Fibroblast of skin of right biceps (primary cell): ENCODE data around the gene DPEP1.
"Not testable (repeated sequence)": the region's sequence is repeated elsewhere in the genome, so short reads cannot be mapped to it uniquely, and the experiment has no call there.

Experiments
- DNase-seq: peaks from one replicate; pipeline ENCODE4 v3.0.0-alpha.2; 2013

The DPEP1 gene

DNA sequence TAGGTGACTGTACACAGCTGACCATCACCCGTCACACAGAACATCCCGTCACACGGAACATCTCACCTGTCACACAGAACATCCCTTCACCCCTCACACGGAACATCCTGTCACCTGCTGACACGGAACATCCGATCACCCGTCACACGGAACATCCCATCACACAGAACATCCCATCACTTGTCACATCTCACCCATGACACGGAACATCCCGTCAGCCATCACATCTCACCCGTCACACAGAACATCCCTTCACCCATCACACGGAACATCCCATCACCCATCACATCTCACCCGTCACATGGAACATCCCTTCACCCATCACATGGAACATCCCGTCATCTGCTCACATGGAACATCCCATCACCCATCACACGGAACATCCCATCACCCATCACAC lies 34.1 kb upstream of the DPEP1 start:
- no peak for DNase-seq

DNA sequence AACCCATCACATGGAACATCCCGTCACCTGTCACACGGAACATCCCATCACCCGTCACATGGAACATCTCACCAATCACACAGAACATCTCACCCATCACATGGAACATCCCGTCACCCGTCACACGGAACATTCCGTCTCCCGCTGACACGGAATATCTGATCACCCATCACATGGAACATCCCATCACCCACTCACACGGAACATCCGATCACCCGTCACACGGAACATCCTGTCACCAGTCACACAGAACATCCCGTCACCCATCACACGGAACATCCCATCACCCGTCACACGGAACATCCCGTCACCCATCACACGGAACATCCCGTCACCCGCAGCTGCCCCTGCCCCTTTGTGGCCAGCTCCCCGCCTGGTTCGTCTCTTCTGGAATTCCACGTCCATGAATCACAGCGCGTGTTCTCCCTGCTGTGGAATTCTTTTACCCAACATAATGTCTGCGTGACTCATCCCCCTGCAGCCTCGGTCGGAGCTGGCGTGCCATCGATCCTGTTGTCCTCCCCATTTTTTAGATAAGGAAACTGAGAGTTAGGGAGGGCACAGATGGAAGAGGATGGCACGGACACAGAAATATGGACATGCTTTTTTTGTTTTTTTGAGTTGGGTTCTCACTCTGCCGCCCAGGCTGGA lies 32.3 kb upstream of the DPEP1 start:
- peak; percentile 98 for DNase-seq

DNA sequence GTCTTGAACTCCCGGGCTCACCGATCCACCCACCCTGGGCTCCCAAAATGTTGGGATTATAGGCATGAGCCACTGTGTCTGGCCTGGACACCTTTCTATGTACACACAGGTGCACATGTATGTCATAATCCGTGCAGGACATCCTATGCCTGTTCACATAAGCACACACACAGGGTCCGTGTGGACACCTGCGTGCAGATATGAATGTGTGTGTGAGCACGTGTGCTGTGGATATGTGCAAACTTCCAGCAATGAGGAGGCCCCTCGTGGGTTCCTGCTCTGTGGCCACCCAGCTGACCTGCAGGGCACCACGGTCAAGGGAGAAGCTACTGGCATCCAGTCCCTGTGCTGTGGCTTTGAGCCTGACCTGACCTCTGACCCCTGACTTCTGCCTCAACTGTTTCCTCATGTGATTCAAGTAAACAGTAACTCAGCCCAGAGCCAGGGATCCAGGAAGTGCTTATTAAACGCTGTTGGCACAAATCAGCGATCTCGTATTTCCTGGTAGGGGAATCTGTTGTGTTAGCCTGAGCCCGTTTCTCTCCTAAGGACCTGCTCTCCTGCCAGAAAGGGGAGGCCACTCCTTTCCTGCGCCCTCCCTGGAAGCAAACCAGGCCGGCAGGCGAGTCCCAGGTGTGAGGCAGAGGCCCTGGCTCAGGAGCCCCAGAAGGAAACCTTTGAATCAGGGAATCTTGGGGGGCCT lies 31.4 kb upstream of the DPEP1 start:
- peak; percentile 52 for DNase-seq

GRCh38 chr16:89582614-89583196 lies 30.7 kb upstream of the DPEP1 start:
- DNase-seq: no peak

GRCh38 chr16:89583197-89583894 lies 30.1 kb upstream of the DPEP1 start:
- DNase-seq: no peak

GRCh38 chr16:89583895-89584644 lies 29.4 kb upstream of the DPEP1 start:
- no peak for DNase-seq

- DNase-seq: peak; percentile 12
Observed at GRCh38 chr16:89584768-89585549, 28.5 kb upstream of the DPEP1 start.

GRCh38 chr16:89586218-89586617 lies 27.2 kb upstream of the DPEP1 start:
- DNase-seq: no peak

- DNase-seq: no peak
Observed at GRCh38 chr16:89586853-89587252, 26.6 kb upstream of the DPEP1 start.

DNA sequence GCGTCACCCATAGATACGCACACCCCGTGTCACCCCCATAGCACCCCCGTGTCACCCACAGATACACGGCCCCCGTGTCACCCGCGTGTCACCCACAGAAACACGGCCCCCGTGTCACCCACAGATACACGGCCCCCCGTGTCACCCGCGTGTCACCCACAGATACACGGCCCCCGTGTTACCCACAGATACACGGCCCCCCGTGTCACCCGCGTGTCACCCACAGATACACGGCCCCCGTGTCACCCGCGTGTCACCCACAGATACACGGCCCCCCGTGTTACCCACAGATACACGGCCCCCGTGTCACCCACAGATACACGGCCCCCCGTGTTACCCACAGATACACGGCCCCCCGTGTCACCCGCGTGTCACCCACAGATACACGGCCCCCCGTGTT lies 25.8 kb upstream of the DPEP1 start:
- DNase-seq: not testable (repeated sequence)

GRCh38 chr16:89588413-89589109 lies 24.9 kb upstream of the DPEP1 start:
- no peak for DNase-seq

DNA sequence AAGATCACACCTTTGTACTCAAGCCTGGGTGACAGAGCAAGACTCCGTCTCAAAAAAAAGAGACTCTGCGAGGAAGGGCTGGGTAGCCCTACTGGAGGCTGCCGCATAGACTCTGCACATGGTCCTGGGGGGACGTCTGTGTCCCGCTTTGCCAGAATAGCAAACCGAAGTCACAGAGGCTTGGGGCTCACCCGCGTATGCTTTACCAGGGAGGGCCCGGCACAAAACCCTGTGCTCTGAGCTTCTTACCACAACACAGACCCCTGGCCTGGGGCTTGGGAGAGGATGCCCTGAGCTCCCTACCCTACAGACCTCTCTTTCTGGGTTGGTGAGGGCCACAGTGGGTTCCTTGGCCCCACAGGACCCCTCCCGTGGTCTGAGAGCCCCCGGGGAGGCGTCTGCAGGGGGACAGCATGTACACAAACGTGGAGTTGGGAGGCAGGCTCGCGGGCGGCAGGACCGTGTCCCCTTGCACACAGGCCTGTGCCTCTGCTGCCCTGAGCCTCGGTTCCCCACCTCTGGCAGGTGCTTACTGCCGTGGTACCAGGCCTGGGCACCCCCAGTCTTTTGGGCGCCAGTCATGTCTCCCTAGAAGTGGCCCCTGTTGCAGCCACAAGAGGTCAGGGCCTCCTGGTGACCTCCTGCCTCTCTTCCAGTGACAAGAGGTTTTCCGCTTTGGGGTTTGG lies 24.1 kb upstream of the DPEP1 start:
- DNase-seq: no peak

- no peak for DNase-seq
Observed at GRCh38 chr16:89593841-89594240, 19.6 kb upstream of the DPEP1 start.

- no peak for DNase-seq
Observed at GRCh38 chr16:89595330-89596060, 17.9 kb upstream of the DPEP1 start.

DNA sequence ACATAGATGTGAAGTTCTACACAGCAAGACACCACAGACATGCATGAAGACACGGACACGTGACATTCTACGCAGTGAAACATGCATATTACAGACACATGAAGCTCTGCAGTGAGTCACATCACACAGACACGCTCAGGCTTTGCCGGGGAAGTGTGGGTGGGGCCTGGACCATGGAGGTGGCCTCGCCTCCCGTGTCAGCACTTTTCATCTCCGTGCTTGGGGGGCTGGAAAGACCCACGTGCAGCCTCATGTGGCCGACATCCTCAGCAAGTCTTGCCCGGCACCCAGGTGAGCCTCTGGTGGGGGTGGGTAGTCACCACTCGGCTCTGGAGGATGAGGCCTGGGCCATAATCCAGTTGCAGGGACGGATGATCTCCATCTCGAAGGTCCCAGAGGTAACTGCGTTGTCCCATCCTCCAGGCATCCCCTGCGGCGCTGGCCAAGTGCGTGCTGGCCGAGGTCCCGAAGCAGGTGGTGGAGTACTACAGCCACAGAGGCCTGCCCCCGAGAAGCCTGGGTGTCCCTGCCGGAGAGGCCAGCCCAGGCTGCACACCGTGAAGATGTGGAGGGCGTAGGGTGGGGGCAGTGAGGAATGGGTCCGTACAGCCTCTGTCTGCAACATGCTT lies 17.3 kb upstream of the DPEP1 start:
- DNase-seq: no peak

- DNase-seq: no peak
Observed at GRCh38 chr16:89596957-89597649, 16.3 kb upstream of the DPEP1 start.

- DNase-seq: peak; percentile 23
Observed at GRCh38 chr16:89598199-89598598, 15.2 kb upstream of the DPEP1 start.

DNA sequence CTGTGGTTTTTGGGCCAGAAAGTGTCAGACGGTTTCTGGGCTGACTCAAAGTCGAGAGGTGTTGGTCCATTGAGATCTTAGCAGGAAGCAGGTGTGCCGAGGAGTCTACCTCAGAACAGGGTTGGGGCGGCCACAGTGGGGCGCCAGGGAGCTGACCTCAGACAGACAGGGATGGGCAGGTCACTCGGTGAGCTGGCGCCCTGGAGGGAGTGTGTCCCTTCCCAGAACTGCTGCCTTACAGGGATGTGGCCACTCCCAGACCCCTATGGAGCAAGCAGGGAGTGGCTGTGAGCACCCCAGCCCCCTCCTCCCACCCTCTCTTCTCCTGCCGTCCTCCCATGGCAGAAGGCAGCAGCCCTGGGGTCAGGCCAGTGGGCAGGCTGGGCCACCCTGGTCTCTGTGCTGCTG lies 14.0 kb upstream of the DPEP1 start:
- no peak for DNase-seq

DNA sequence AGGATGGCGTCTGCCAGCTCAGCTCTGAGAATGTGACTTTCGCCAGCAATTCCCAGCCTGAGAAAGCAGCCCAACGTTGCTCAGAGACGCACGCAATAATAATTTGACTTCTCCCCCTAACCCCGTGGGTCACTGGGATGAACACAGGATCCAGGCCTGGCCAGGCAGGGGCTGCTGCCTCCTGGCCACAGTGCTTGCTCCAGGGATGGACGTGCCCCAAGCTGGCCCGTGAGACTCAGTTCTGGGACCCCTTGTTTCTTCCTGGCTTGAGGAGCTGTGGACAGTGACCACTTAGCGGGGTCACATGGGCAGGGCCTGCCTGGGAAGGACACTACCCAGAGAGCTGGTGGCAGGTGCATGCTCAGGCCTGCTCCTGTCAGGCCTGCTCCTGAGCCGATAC lies 13.5 kb upstream of the DPEP1 start:
- no peak for DNase-seq
